ENCODE measurements around the gene APBB1IP.

APBB1IP gene

GRCh38 chr10:26544932-26545331 lies 106.8 kb downstream of the APBB1IP start:
- Histone ChIP-seq H4K20me1 (ENCODE audit: insufficient read depth, low read length, poor library complexity, severe bottlenecking) (no peaks in the 10 kb centered on the region), H3K9ac (ENCODE audit: low read depth, low read length, poor library complexity, severe bottlenecking) (no peak overlapping the region), H2AFZ (ENCODE audit: low read length) (no peak overlapping the region), H3K9me3 (ENCODE audit: insufficient read depth, low read depth, low read length) (no peaks in the 10 kb centered on the region), H3K27me3 (ENCODE audit: insufficient read depth, low read length, poor library complexity, severe bottlenecking) (no peaks in the 10 kb centered on the region), H3K9me2 (replicated peaks; ENCODE audit: low read depth, low read length) (no peaks in the 10 kb centered on the region), H3K79me2 (ENCODE audit: insufficient read depth, low read length) (no peaks in the 10 kb centered on the region), H3K36me3 (ENCODE audit: insufficient read depth, low read length) (no peaks in the 10 kb centered on the region), H3F3A (ENCODE audit: low read depth) (no peaks in the 10 kb centered on the region), H3K4me2 (ENCODE audit: low read depth, low read length, poor library complexity, severe bottlenecking) (no peak overlapping the region), H3K4me1 (ENCODE audit: insufficient read depth, low read length, poor library complexity, severe bottlenecking) (no peaks in the 10 kb centered on the region), H3K4me3 (ENCODE audit: low read length, poor library complexity, severe bottlenecking) (no peak overlapping the region)
- TF ChIP-seq EZH2phosphoT487 (IDR thresholded peaks at IDR 0.05; ENCODE audit: borderline replicate concordance), result no peak
- no peak for TF ChIP-seq CTCF (conservative IDR thresholded peaks at IDR 0.05; ENCODE audit: low read length)

GRCh38 chr10:26550774-26551526 lies 112.8 kb downstream of the APBB1IP start:
- Histone ChIP-seq H3K9ac (ENCODE audit: low read depth, low read length, poor library complexity, severe bottlenecking) (no peak overlapping the region), H3K4me2 (ENCODE audit: low read depth, low read length, poor library complexity, severe bottlenecking) (no peak overlapping the region), H3K4me3 (ENCODE audit: low read length, poor library complexity, severe bottlenecking) (no peak overlapping the region), H3K9me2 (replicated peaks; ENCODE audit: low read depth, low read length) (no peaks in the 10 kb centered on the region), H2AFZ (ENCODE audit: low read length) (no peak overlapping the region), H3K9me3 (ENCODE audit: insufficient read depth, low read depth, low read length) (no peaks in the 10 kb centered on the region), H3K4me1 (ENCODE audit: insufficient read depth, low read length, poor library complexity, severe bottlenecking) (no peaks in the 10 kb centered on the region), H3K27me3 (ENCODE audit: insufficient read depth, low read length, poor library complexity, severe bottlenecking) (no peaks in the 10 kb centered on the region), H4K20me1 (ENCODE audit: insufficient read depth, low read length, poor library complexity, severe bottlenecking) (no peaks in the 10 kb centered on the region), H3F3A (ENCODE audit: low read depth) (no peaks in the 10 kb centered on the region), H3K36me3 (ENCODE audit: insufficient read depth, low read length) (no peaks in the 10 kb centered on the region), H3K79me2 (ENCODE audit: insufficient read depth, low read length) (no peaks in the 10 kb centered on the region)
- TF ChIP-seq EZH2phosphoT487 (IDR thresholded peaks at IDR 0.05; ENCODE audit: borderline replicate concordance), result no peak
- peak; percentile 16; the same call in 1 of the 2 replicates for TF ChIP-seq CTCF (conservative IDR thresholded peaks at IDR 0.05; ENCODE audit: low read length)

- H3K4me1 ChIP-seq (ENCODE audit: insufficient read depth, low read length, poor library complexity, severe bottlenecking), result no peaks in the 10 kb centered on the region
- H3K9me3 ChIP-seq (ENCODE audit: insufficient read depth, low read depth, low read length), result no peaks in the 10 kb centered on the region
- H3F3A ChIP-seq (ENCODE audit: low read depth), result no peaks in the 10 kb centered on the region
- no peaks in the 10 kb centered on the region for H3K79me2 ChIP-seq (ENCODE audit: insufficient read depth, low read length)
- no peak overlapping the region for H3K4me3 ChIP-seq (ENCODE audit: low read length, poor library complexity, severe bottlenecking)
- no peaks in the 10 kb centered on the region for H3K36me3 ChIP-seq (ENCODE audit: insufficient read depth, low read length)
- no peaks in the 10 kb centered on the region for H3K27me3 ChIP-seq (ENCODE audit: insufficient read depth, low read length, poor library complexity, severe bottlenecking)
- no peaks in the 10 kb centered on the region for H3K9me2 ChIP-seq (replicated peaks; ENCODE audit: low read depth, low read length)
- H2AFZ ChIP-seq (ENCODE audit: low read length), result no peak overlapping the region
- TF ChIP-seq EZH2phosphoT487 (IDR thresholded peaks at IDR 0.05; ENCODE audit: borderline replicate concordance), result no peak
- TF ChIP-seq CTCF (conservative IDR thresholded peaks at IDR 0.05; ENCODE audit: low read length), result no peak
- H4K20me1 ChIP-seq (ENCODE audit: insufficient read depth, low read length, poor library complexity, severe bottlenecking), result no peaks in the 10 kb centered on the region
- H3K9ac ChIP-seq (ENCODE audit: low read depth, low read length, poor library complexity, severe bottlenecking), result no peak overlapping the region
- H3K4me2 ChIP-seq (ENCODE audit: low read depth, low read length, poor library complexity, severe bottlenecking), result no peak overlapping the region
These were observed 116.1 kb downstream of the APBB1IP start for GRCh38 chr10:26554246-26554645.

Measured in Loucy (cell line).